ENCODE results near the gene CELF3.

CELF3 gene

DNA sequence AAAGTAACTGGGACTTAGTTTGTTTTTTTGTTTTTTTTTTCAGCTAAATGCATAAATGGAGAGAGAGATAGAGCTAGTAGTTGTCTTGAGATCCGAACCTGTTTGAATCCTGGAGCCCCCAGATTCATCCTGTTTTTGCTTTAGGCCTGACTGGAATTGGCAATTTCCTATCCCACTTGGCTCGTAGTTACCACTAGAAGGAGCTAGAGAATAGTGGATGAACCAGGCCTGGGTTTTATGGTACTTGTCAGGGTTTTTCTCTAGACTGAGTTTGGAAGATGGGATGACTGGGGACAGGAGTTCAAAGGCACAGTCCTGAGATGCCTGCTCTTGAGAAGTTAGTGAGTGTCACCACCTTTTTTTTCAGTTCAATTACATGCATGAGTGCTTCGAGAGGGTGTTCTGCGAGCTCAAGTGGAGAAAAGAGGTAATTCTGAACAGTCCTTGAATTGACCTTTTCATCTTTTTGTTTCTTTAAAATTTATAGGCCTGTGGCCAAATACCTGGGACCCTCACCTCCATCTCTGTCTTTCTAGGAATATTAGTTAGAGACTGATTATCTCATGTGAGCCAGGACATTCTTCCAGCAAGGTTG is 23.4 kb downstream of the CELF3 start:
- no peaks in the 10 kb centered on the region for H4K20me1 ChIP-seq (ENCODE audit: insufficient read depth)
- H3K4me2 ChIP-seq = no peak overlapping the region
- TF ChIP-seq, protein P1, sequence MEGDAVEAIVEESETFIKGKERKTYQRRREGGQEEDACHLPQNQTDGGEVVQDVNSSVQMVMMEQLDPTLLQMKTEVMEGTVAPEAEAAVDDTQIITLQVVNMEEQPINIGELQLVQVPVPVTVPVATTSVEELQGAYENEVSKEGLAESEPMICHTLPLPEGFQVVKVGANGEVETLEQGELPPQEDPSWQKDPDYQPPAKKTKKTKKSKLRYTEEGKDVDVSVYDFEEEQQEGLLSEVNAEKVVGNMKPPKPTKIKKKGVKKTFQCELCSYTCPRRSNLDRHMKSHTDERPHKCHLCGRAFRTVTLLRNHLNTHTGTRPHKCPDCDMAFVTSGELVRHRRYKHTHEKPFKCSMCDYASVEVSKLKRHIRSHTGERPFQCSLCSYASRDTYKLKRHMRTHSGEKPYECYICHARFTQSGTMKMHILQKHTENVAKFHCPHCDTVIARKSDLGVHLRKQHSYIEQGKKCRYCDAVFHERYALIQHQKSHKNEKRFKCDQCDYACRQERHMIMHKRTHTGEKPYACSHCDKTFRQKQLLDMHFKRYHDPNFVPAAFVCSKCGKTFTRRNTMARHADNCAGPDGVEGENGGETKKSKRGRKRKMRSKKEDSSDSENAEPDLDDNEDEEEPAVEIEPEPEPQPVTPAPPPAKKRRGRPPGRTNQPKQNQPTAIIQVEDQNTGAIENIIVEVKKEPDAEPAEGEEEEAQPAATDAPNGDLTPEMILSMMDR (conservative IDR thresholded peaks at IDR 0.05; ENCODE audit: low read depth, low read length) = peak; percentile 93
- H3K36me3 ChIP-seq (ENCODE audit: insufficient read depth) = no peaks in the 10 kb centered on the region
- no peak overlapping the region for H3K4me3 ChIP-seq (IDR thresholded peaks at IDR 0.05; ENCODE audit: insufficient read depth, low read depth, low read length)
- no peak overlapping the region for H2AFZ ChIP-seq (ENCODE audit: low read depth)
- no peaks in the 10 kb centered on the region for H3K4me1 ChIP-seq (ENCODE audit: low read depth, poor library complexity, severe bottlenecking)
- no peaks in the 10 kb centered on the region for H3K27me3 ChIP-seq (ENCODE audit: insufficient read depth, low read depth)
- H3K79me2 ChIP-seq (ENCODE audit: insufficient read depth, low read depth) = no peaks in the 10 kb centered on the region
- H3K27ac ChIP-seq = no peak overlapping the region
- no peak overlapping the region for H3K9ac ChIP-seq

DNA sequence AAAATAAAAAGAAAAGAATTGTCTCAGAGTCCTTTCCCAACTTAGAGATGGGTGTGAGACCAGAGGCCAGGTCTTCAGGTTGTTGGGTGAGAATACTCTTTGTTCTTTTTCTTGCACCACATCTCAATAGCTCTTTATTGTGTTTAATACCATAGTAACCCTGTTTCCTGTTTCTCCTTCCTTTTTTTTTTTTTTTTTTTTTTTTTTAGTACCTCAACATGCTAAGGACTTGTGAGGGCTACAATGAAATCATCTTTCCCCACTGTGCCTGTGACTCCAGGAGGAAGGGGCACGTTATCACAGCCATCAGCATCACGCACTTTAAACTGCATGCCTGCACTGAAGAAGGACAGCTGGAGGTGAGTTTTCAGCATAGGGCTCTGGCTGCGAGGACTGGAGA is 24.4 kb downstream of the CELF3 start:
- no peak overlapping the region for H3K9ac ChIP-seq
- no peaks in the 10 kb centered on the region for H3K4me1 ChIP-seq (ENCODE audit: low read depth, poor library complexity, severe bottlenecking)
- no peaks in the 10 kb centered on the region for H3K36me3 ChIP-seq (ENCODE audit: insufficient read depth)
- TF ChIP-seq, protein P1 (conservative IDR thresholded peaks at IDR 0.05; ENCODE audit: low read depth, low read length) = no peak
- H4K20me1 ChIP-seq (ENCODE audit: insufficient read depth) = no peaks in the 10 kb centered on the region
- H3K27ac ChIP-seq = no peak overlapping the region
- no peaks in the 10 kb centered on the region for H3K27me3 ChIP-seq (ENCODE audit: insufficient read depth, low read depth)
- no peaks in the 10 kb centered on the region for H3K79me2 ChIP-seq (ENCODE audit: insufficient read depth, low read depth)
- no peak overlapping the region for H3K4me3 ChIP-seq (IDR thresholded peaks at IDR 0.05; ENCODE audit: insufficient read depth, low read depth, low read length)
- no peak overlapping the region for H3K4me2 ChIP-seq
- H2AFZ ChIP-seq (ENCODE audit: low read depth) = no peak overlapping the region

DNA sequence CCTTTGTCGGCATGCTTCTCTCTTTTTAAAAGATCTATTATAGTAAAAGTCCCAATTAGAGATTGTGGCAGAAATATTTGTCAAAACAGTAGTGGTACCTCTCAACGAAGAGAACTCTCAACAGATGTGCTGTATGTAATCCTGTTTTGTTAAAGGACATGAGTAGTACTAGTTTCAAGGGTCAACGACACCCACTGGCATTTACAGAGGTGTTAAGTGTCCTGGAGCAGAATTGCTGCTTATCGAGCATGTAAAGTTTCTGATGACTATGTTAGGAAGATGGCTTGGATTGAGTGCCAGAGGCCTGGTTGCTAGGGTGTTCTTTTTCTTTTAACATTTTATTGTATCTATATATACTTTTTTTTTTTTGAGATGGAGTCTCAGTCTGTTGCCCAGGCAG is 27.1 kb downstream of the CELF3 start:
- Histone ChIP-seq H3K9ac (no peak overlapping the region), H3K4me1 (ENCODE audit: low read depth, poor library complexity, severe bottlenecking) (no peaks in the 10 kb centered on the region), H3K4me3 (IDR thresholded peaks at IDR 0.05; ENCODE audit: insufficient read depth, low read depth, low read length) (no peak overlapping the region), H3K79me2 (ENCODE audit: insufficient read depth, low read depth) (no peaks in the 10 kb centered on the region), H3K27ac (no peak overlapping the region), H3K36me3 (ENCODE audit: insufficient read depth) (no peaks in the 10 kb centered on the region), H3K4me2 (no peak overlapping the region), H4K20me1 (ENCODE audit: insufficient read depth) (no peaks in the 10 kb centered on the region), H2AFZ (ENCODE audit: low read depth) (no peak overlapping the region), H3K27me3 (ENCODE audit: insufficient read depth, low read depth) (no peaks in the 10 kb centered on the region)
- TF ChIP-seq, protein P1 (conservative IDR thresholded peaks at IDR 0.05; ENCODE audit: low read depth, low read length) = no peak

DNA sequence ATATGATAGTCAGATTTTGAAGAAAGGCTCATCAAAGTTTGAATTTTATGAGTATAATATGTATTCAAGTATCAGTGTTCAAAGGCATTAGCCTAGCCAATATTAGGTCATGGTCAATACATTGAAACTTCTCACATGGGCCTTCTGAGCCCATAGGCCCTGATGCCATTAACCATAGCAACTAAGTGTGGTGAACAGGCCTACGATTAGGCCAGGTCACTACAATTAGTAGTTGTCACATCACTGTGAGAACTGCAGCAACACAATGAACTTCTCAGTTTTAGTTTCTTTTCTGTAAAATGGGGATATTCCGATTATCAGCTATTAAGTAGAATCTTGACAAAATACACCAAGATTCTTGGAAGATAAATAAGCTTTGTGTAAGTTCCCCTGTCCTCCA is 30.0 kb downstream of the CELF3 start:
- Histone ChIP-seq H4K20me1 (ENCODE audit: insufficient read depth) (no peaks in the 10 kb centered on the region), H3K27ac (no peak overlapping the region), H3K4me2 (no peak overlapping the region), H3K4me1 (ENCODE audit: low read depth, poor library complexity, severe bottlenecking) (no peaks in the 10 kb centered on the region), H3K4me3 (IDR thresholded peaks at IDR 0.05; ENCODE audit: insufficient read depth, low read depth, low read length) (no peak overlapping the region), H3K36me3 (ENCODE audit: insufficient read depth) (no peaks in the 10 kb centered on the region), H2AFZ (ENCODE audit: low read depth) (no peak overlapping the region), H3K9ac (no peak overlapping the region), H3K27me3 (ENCODE audit: insufficient read depth, low read depth) (no peaks in the 10 kb centered on the region), H3K79me2 (ENCODE audit: insufficient read depth, low read depth) (no peaks in the 10 kb centered on the region)
- TF ChIP-seq, protein P1 (conservative IDR thresholded peaks at IDR 0.05; ENCODE audit: low read depth, low read length) = no peak

Measured in KMS-11 (cell line).